HepG2 (cell line): ENCODE measurements around the gene GRB10. TPM values are rescaled to one million over a fixed set of nuclear protein-coding genes. Genes with fewer than 3 reads are reported as not detected.

ENCODE experiments used
- ARID3A ChIP-seq: IDR thresholded peaks from 2 replicates; pipeline ENCODE4 v1.6.1; 2012; ENCODE audit warnings: low read depth, low read length, improper control_type of control experiment
- CREB1 ChIP-seq, 2 experiments: fragments of 450-650 bp in 1 of 2; IDR thresholded peaks; 2 replicates each; pipeline ENCODE4 v1.6.1; 2016 to 2017; ENCODE audit warnings: control low read depth in 1 of 2, mild to moderate bottlenecking in 1 of 2, missing compliant biosample characterization in 1 of 2, missing genetic modification characterization in 1 of 2
- LCORL ChIP-seq, 2 experiments: fragments of 450-650 bp in 1 of 2; sonication (generic) in 1 of 2; formaldehyde crosslinking in 1 of 2; IDR thresholded peaks; 2 replicates each; pipeline versions ENCODE4 v1.5.0 to v1.6.1; 2017 to 2020; ENCODE audit warnings: antibody characterized with exemption in 1 of 2, missing genetic modification reagents in 1 of 2
- PRDM10 ChIP-seq: sonication (generic); formaldehyde crosslinking; IDR thresholded peaks from 2 replicates; pipeline ENCODE4 v1.4.0; 2020; ENCODE audit warnings: low read depth, missing genetic modification reagents
- THAP8 ChIP-seq: sonication (generic); formaldehyde crosslinking; IDR thresholded peaks from 2 replicates; pipeline ENCODE4 v1.5.1; 2020; ENCODE audit warnings: missing genetic modification reagents, mild to moderate bottlenecking, borderline replicate concordance
- ZNF292 ChIP-seq: sonication (generic); formaldehyde crosslinking; IDR thresholded peaks from 2 replicates; pipeline ENCODE4 v1.8.1; 2022; ENCODE audit warnings: mild to moderate bottlenecking, low read depth, missing genetic modification reagents, borderline replicate concordance
- ZNF503 ChIP-seq: sonication (generic); formaldehyde crosslinking; IDR thresholded peaks from 2 replicates; pipeline ENCODE4 v1.4.0; 2020; ENCODE audit warnings: missing genetic modification reagents
- ZSCAN5A ChIP-seq: sonication (generic); formaldehyde crosslinking; IDR thresholded peaks from 2 replicates; pipeline ENCODE4 v1.8.0; 2022; ENCODE audit warnings: mild to moderate bottlenecking, missing genetic modification reagents, borderline replicate concordance
- polyA plus RNA-seq, 8 experiments: library from polyadenylated mRNA; depleted of rRNA in 3 of 8; stranded (reverse) in 7 of 8; unstranded in 1 of 8; fragments of >200 nt; fragmentation: Illumina TruSeq in 4 of 8; extraction: Trizol in 4 of 8; gene quantifications; 2 replicates each; pipeline versions ENCODE4 v1.2.1 to v1.2.3, GENCODE V29; 2011 to 2016; ENCODE audit warnings: low read depth in 4 of 8, missing spikeins in 1 of 8, mixed read lengths in 1 of 8; ENCODE audit not compliant: insufficient read depth in 1 of 8
- total RNA-seq, 5 experiments: library from RNA; depleted of rRNA; stranded (reverse); fragments of >200 nt; fragmentation: Illumina TruSeq; extraction: Trizol; gene quantifications; 2 replicates each; pipeline ENCODE4 v1.2.3, GENCODE V29; 2016; ENCODE audit warnings: low read depth in 1 of 5

Gene GRB10
- total and polyA plus RNA-seq, 2 of the 13 experiments (the other 11 are each of a cell fraction or from before 2014, with no cell fraction given) = 4.0 to 6.8 TPM

GRCh38 chr7:50821457-50822008, 38.8 kb upstream of the GRB10 start (continued):
- TF ChIP-seq PRDM10 (CRISPR knock-in tag) (peak; percentile 80), ZNF292 (CRISPR knock-in tag) (no peak; the same call in 1 of the 2 replicates), ZSCAN5A (CRISPR knock-in tag) (no peak), CREB1 (IDR thresholded peaks at IDR 0.05) (peak; percentile 19; the same call in 1 of the 2 replicates), CREB1 (CRISPR knock-in tag; IDR thresholded peaks at IDR 0.05) (peak; percentile 48; the same call in 1 of the 2 replicates), THAP8 (CRISPR knock-in tag) (no peak), LCORL (IDR thresholded peaks at IDR 0.05) (no peak), LCORL (CRISPR knock-in tag; IDR thresholded peaks at IDR 0.05) (0 out of 2 replicates have a peak, but pooled peaks have one; percentile 45), ARID3A (no peak), ZNF503 (no peak)
